ENCODE results near the gene PTPN21.
"Not testable (repeated sequence)": the region's sequence is repeated elsewhere in the genome, so short reads cannot be mapped to it uniquely, and the experiment has no call there.

The PTPN21 gene

GRCh38 chr14:88551094-88551870 lies 3.5 kb downstream of the PTPN21 start:
- peak; percentile 65 for DNase-seq

GRCh38 chr14:88550078-88550477 lies 4.7 kb downstream of the PTPN21 start:
- DNase-seq = no peak

- no peak for DNase-seq
Observed at GRCh38 chr14:88547386-88547780, 7.4 kb downstream of the PTPN21 start.

- no peak for DNase-seq
Observed at GRCh38 chr14:88546621-88547385, 8.0 kb downstream of the PTPN21 start.

- DNase-seq = no peak
Observed at GRCh38 chr14:88545256-88545655, 9.6 kb downstream of the PTPN21 start.

GRCh38 chr14:88542857-88543795 lies 11.7 kb downstream of the PTPN21 start:
- DNase-seq = no peak

- DNase-seq = no peak
Observed at GRCh38 chr14:88541324-88541723, 13.5 kb downstream of the PTPN21 start.

- DNase-seq = no peak
Observed at GRCh38 chr14:88535813-88536212, 19.0 kb downstream of the PTPN21 start.

- DNase-seq = no peak
Observed at GRCh38 chr14:88535149-88535548, 19.7 kb downstream of the PTPN21 start.

- no peak for DNase-seq
Observed at GRCh38 chr14:88533064-88533602, 21.7 kb downstream of the PTPN21 start.

GRCh38 chr14:88529889-88530288 lies 24.9 kb downstream of the PTPN21 start:
- not testable (repeated sequence) for DNase-seq

GRCh38 chr14:88522393-88522792 lies 32.4 kb downstream of the PTPN21 start:
- no peak for DNase-seq

- DNase-seq = no peak
Observed at GRCh38 chr14:88521818-88522217, 33.0 kb downstream of the PTPN21 start.

- no peak for DNase-seq
Observed at GRCh38 chr14:88519907-88520306, 34.9 kb downstream of the PTPN21 start.

- DNase-seq = no peak
Observed at GRCh38 chr14:88518592-88519512, 36.0 kb downstream of the PTPN21 start.

GRCh38 chr14:88516861-88517357 lies 37.9 kb downstream of the PTPN21 start:
- DNase-seq = no peak

GRCh38 chr14:88515499-88516221 lies 39.1 kb downstream of the PTPN21 start:
- no peak for DNase-seq

- DNase-seq = no peak
Observed at GRCh38 chr14:88507208-88507607, 47.6 kb downstream of the PTPN21 start.

- DNase-seq = no peak
Observed at GRCh38 chr14:88505621-88506020, 49.2 kb downstream of the PTPN21 start.

GRCh38 chr14:88504602-88505001 lies 50.2 kb downstream of the PTPN21 start:
- no peak for DNase-seq
